Glutamatergic neuron (in vitro differentiated cells): Measurements from ENCODE around the gene KCNH1. TPM values are rescaled to one million over a fixed set of nuclear protein-coding genes. Genes with fewer than 3 reads are reported as not detected.

Source experiments
- DNase-seq: peaks from one replicate; pipeline ENCODE4 v3.0.0; 2022
- H3K27ac Mint-ChIP-seq: one replicate; pipeline ENCODE4 v1.8.0; 2020; ENCODE audit warnings: mild to moderate bottlenecking, mixed read lengths, inconsistent platforms; ENCODE audit not compliant: unreplicated experiment
- H3K27me3 Mint-ChIP-seq: one replicate; pipeline ENCODE4 v1.8.0; 2020; ENCODE audit warnings: mild to moderate bottlenecking, moderate library complexity, mixed read lengths, inconsistent platforms; ENCODE audit not compliant: unreplicated experiment
- H3K36me3 Mint-ChIP-seq: one replicate; pipeline ENCODE4 v1.8.0; 2020; ENCODE audit warnings: mild to moderate bottlenecking, mixed read lengths, inconsistent platforms; ENCODE audit not compliant: unreplicated experiment
- H3K4me1 Mint-ChIP-seq: one replicate; pipeline ENCODE4 v1.8.0; 2020; ENCODE audit warnings: mild to moderate bottlenecking, low read depth, mixed read lengths, inconsistent platforms; ENCODE audit not compliant: unreplicated experiment
- H3K4me3 Mint-ChIP-seq: one replicate; pipeline ENCODE4 v1.8.0; 2020; ENCODE audit warnings: mild to moderate bottlenecking, mixed read lengths, inconsistent platforms; ENCODE audit not compliant: unreplicated experiment
- H3K9me3 Mint-ChIP-seq: one replicate; pipeline ENCODE4 v1.8.0; 2020; ENCODE audit warnings: mild to moderate bottlenecking, moderate library complexity, mixed read lengths, inconsistent platforms; ENCODE audit not compliant: unreplicated experiment
- CTCF ChIP-seq: fragments of 200-600 bp; sonication (generic); IDR thresholded peaks from one replicate; pipeline ENCODE4 v1.5.0; 2021; ENCODE audit not compliant: partially characterized antibody, unreplicated experiment
- total RNA-seq: library from RNA; stranded (reverse); fragmentation: NEBNext Ultra II Directional; extraction: Animal tissue kit (Norgen Biotek cat#: 25700); gene quantifications from one replicate; pipeline ENCODE4 v1.2.1, GENCODE V29; 2021; ENCODE audit not compliant: unreplicated experiment

Gene KCNH1
- total RNA-seq, 1 donor from 2014 or later: 7.8 TPM

GRCh38 chr1:210731193-210731592, 402.8 kb downstream of the KCNH1 start:
- Mint-ChIP-seq H3K36me3 (no peaks in the 10 kb centered on the region), H3K27me3 (peaks cover 5% of the 10 kb centered on the region), H3K27ac (no peak overlapping the region), H3K4me1 (peaks cover 16% of the 10 kb centered on the region), H3K4me3 (no peak overlapping the region), H3K9me3 (peaks cover 8% of the 10 kb centered on the region)
- TF ChIP-seq CTCF: no peak
- no peak for DNase-seq

DNA sequence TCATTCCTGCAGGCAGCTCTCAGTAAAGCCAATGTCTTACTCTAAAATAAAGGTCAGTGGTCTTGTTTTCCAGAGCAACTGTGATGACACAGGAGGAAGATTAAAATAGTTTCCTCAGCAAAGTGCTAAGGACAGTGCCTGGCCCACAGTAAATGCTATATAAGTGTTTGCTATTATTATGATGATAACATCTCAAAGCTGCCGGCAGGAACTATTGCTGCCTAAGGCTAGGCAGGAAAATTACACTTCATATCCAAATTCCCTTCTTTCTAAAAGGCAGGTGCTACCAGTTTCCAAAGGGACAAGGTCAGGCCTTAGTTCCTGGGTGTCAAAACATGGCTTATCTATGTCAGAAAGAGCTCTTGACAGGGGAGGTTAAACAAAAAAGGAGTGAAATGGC, 403.9 kb downstream of the KCNH1 start:
- Mint-ChIP-seq H3K9me3 (peaks cover 8% of the 10 kb centered on the region), H3K36me3 (no peaks in the 10 kb centered on the region), H3K4me3 (no peak overlapping the region), H3K27ac (no peak overlapping the region), H3K4me1 (peaks cover 14% of the 10 kb centered on the region), H3K27me3 (peaks cover 5% of the 10 kb centered on the region)
- no peak for DNase-seq
- no peak for TF ChIP-seq CTCF

DNA sequence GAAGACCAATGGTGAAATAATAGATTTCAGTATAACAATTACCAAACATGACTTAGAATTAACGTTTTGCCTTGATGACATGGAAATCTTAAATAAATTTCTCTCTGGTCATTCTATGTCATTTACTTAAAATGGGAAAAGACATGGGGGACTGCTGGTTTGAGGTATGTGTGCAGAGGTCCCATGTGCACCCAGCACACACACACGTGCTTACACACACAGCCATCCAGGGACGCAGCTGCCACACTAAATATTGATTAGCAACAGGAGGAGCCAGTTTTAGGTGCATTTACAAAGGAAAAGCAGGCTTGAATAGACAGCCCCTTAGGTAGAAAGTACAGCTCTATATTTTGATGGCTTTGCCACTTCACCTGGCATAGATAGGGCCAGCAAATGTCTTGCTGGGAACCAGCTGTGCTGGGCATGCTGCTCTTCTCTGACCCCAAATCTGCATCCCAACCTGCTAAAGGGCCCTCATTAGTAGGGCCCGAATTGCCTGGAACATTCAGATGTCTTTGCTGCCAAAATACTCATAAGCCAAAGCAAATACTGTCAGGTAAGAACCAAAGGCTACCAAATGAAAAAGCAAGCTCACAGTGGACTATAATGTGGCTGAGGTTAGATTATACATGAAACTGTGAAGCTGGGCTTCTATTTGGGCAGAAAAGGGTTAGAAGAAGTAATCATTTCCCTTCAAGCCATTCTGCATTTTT, 405.4 kb downstream of the KCNH1 start:
- Mint-ChIP-seq H3K4me1 (peaks cover 17% of the 10 kb centered on the region), H3K9me3 (peaks cover 7% of the 10 kb centered on the region), H3K27me3 (peaks cover 4% of the 10 kb centered on the region), H3K36me3 (no peaks in the 10 kb centered on the region), H3K27ac (peak overlapping the region; percentile 25), H3K4me3 (no peak overlapping the region)
- DNase-seq: peak; percentile 39
- no peak for TF ChIP-seq CTCF

DNA sequence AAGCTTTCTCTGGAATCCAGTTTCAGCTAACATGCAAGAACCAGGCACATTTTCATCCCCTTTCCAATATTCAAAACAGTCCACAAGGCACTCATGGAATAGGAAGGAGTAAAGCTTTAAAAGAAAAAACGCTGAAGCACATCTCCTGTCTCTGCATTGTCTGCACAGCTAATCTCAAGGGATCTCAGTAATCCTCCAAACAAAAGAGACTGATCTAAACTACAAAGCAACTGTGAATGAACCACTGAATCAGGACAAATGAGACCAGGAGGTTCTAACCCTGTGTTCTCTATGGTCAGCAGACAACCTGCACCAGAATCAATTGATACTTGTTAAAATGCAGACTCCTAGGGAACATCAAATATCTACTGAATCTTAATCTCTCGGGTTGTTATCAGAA, 406.2 kb downstream of the KCNH1 start:
- no peak for TF ChIP-seq CTCF
- Mint-ChIP-seq H3K4me1 (peaks cover 17% of the 10 kb centered on the region), H3K36me3 (no peaks in the 10 kb centered on the region), H3K4me3 (no peak overlapping the region), H3K27ac (peak overlapping the region; percentile 22), H3K27me3 (peaks cover 4% of the 10 kb centered on the region), H3K9me3 (peaks cover 7% of the 10 kb centered on the region)
- no peak for DNase-seq

- H3K27ac Mint-ChIP-seq: no peak overlapping the region
- DNase-seq: no peak
- no peak for TF ChIP-seq CTCF
- no peaks in the 10 kb centered on the region for H3K36me3 Mint-ChIP-seq
- no peak overlapping the region for H3K4me3 Mint-ChIP-seq
- peaks cover 7% of the 10 kb centered on the region for H3K9me3 Mint-ChIP-seq
- H3K27me3 Mint-ChIP-seq: peaks cover 4% of the 10 kb centered on the region
- peaks cover 17% of the 10 kb centered on the region for H3K4me1 Mint-ChIP-seq
These were observed 407.3 kb downstream of the KCNH1 start for GRCh38 chr1:210726621-210727020.
